ENCODE results near the gene HTR3D.
"Not testable (repeated sequence)": the region's sequence is repeated elsewhere in the genome, so short reads cannot be mapped to it uniquely, and the experiment has no call there.

The HTR3D gene

DNA sequence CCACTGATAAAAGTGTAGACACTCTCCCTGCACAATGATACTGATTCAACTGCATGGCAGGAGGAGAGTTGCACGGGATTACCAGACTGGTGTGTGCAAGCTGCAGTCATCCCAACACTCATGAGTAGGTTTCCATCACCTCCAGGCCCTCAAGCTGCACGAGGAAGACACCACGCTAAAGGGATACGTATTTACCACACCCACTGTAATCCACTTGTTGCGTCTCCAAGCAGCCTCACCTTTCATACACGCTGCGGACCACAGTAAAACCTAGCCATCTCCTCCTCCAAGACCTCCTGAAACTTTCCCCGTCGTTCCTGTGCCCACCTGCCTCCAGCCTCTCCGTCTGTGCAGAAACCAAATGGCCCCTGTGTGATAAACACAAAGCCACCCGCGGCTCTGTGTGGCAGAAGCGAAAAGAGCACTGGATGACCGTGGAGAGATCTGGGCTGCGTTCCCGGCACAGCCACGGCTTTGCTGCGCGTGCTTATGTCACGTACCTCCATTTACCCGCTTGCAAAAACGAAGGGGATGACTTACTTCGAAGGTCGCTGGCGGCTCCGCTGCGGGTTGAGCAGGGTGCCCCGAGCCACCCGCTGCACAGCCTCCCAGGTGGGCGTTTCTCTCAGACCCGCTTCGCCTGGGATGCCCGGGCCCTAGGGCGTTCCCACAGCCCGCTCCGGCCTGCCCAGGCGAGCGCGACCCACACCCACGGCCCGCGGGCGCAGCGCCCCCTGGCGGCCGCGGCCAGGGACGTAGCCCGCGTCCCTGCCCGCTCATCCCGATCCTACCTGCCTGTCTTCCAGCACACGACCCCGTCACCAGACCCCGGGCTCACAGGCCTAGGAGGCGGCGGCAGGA is 14.5 kb upstream of the HTR3D start:
- Histone ChIP-seq H3K9me3 (no peaks in the 10 kb centered on the region), H3K4me1 (peaks cover 0 to 16% (median 10%) of the 10 kb centered on the region in 4 donors), H3K4me3 (peak overlapping the region; percentile 85 to 100), H3K36me3 (peaks cover 5 to 18% (median 14%) of the 10 kb centered on the region in 3 donors), H3K27me3 (no peaks in the 10 kb centered on the region), H3K27ac (peak overlapping the region; percentile 70 to 78)
- intact Hi-C loops (cut with DNase I; ENCODE audit: low total_unique reads): loop anchor here (5.0 to 10.0 kb wide), 2 partner anchors 120 to 228 kb away; partner anchors contain the start of genes ALG3, EEF1AKMT4 and EIF2B5
- TF ChIP-seq, protein P1, sequence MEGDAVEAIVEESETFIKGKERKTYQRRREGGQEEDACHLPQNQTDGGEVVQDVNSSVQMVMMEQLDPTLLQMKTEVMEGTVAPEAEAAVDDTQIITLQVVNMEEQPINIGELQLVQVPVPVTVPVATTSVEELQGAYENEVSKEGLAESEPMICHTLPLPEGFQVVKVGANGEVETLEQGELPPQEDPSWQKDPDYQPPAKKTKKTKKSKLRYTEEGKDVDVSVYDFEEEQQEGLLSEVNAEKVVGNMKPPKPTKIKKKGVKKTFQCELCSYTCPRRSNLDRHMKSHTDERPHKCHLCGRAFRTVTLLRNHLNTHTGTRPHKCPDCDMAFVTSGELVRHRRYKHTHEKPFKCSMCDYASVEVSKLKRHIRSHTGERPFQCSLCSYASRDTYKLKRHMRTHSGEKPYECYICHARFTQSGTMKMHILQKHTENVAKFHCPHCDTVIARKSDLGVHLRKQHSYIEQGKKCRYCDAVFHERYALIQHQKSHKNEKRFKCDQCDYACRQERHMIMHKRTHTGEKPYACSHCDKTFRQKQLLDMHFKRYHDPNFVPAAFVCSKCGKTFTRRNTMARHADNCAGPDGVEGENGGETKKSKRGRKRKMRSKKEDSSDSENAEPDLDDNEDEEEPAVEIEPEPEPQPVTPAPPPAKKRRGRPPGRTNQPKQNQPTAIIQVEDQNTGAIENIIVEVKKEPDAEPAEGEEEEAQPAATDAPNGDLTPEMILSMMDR (IDR thresholded peaks at IDR 0.05): peak; percentile 90 to 95
- peak; percentile 32 to 73 for DNase-seq

DNA sequence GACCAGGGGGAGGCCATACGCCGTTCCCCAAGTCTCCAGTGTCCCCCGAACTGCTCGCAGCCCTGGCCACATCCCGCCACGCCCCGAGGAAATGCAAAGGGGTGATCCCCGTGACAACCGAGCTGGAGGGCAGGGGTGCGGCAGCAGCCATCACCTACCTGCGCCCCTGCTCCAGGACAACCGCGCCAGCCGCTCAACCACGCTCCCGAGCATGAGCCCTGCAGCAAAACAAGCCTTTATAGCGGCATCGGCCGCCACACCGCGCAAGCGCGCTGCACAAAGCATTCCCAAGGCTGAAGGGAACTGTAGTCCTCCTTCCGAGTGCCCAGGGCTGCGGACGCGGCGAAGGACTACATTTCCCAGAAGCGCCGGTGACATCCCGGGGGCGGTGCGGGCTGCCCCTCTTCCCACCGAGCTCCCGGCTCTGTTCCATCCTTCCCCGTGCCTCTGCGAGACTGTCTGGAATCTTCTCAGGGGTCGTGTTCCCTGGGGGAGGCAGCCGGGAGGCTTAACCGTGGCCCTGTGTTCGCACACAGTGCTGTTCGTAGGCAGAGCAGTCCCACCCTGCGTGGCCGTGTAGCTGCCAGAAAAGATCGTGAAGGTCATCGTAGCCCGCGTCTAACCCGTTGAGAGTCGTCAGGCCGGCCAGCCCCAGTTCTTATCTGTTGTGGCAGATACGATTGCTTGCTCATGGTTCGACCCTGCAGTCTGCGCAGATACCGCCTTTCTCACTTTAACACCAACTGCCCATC is 13.7 kb upstream of the HTR3D start, which contains the start of gene ABCC5:
Gene ABCC5 (minus strand): TSS at position 213 of the 752 bp plus-strand sequence. CDS start 3,492 bp downstream, outside the sequence.
- intact Hi-C loops (cut with DNase I; ENCODE audit: low total_unique reads): loop anchor here (5.0 to 10.0 kb wide), 2 partner anchors 119 to 227 kb away; partner anchors contain the start of genes ALG3, EEF1AKMT4 and EIF2B5
- peak; percentile 89 to 95 for DNase-seq
- Histone ChIP-seq H3K27me3 (no peaks in the 10 kb centered on the region), H3K4me1 (peaks cover 0 to 16% (median 10%) of the 10 kb centered on the region in 4 donors), H3K9me3 (no peaks in the 10 kb centered on the region), H3K36me3 (peaks cover 5 to 11% (median 11%) of the 10 kb centered on the region in 3 donors), H3K4me3 (peak within 1 kb of the TSS; percentile 85 to 100), H3K27ac (peak within 1 kb of the TSS; percentile 70 to 78)
- TF ChIP-seq, protein P1 (IDR thresholded peaks at IDR 0.05): peak in 1 of 2 experiments; percentile 22

DNA sequence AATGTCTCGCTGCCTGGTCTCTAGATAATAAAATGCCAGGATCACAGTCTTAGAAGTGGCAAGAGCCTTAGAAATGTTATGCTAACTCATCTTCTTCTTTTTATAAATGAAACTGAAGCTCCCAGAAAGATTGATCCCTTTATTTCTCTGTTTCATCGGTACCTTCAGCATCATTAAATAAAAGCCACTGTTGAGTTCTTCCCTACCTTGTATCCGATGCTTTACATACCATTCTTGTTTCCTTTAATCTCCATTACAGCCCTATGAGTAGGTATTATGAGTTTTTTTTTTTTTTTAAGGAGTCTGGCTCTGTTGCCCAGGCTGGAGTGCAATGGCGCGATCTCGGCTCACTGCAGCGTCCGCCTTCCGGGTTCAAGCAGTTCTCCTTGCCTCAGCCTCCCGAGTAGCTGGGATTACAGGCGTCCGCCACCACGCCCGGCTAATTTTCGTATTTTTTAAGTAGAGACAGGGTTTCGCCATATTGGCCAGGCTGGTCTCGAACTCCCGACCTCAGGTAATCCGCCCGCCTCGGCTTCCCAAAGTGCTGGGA is 13.0 kb upstream of the HTR3D start:
- TF ChIP-seq, protein P1 (IDR thresholded peaks at IDR 0.05): no peak
- Histone ChIP-seq H3K9me3 (no peaks in the 10 kb centered on the region), H3K27ac (peak overlapping the region; percentile 70 to 78), H3K4me3 (peak overlapping the region; percentile 85 to 100), H3K36me3 (peaks cover 5 to 6% (median 6%) of the 10 kb centered on the region in 3 donors), H3K4me1 (peaks cover 0 to 16% (median 10%) of the 10 kb centered on the region in 4 donors), H3K27me3 (no peaks in the 10 kb centered on the region)
- intact Hi-C loops (cut with DNase I; ENCODE audit: low total_unique reads): loop anchor here (5.0 to 10.0 kb wide), 2 partner anchors 119 to 226 kb away; partner anchors contain the start of genes ALG3, EEF1AKMT4 and EIF2B5
- no peak for DNase-seq

DNA sequence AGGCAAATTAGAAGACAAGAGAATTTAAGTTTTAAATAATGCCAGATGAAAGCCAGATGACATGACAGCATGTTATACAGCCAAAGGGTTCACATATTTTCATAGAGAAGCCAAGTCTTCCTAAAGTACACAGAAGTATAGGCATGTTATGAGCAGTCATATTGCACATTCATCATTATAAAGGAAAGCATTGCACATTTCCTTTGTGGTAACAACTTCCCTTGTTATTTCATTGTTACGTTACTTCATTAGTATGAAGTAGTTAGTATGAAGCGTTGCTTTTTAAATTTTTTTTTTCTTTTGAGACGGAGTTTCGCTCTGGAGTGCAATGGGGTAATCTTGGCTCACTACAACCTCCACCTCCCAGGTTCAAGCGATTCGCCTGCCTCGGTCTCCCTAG is 9.2 kb upstream of the HTR3D start:
- TF ChIP-seq, protein P1 (IDR thresholded peaks at IDR 0.05): no peak
- no peak for DNase-seq
- Histone ChIP-seq H3K4me3 (no peak overlapping the region), H3K27ac (no peak overlapping the region), H3K9me3 (no peaks in the 10 kb centered on the region), H3K36me3 (no peaks in the 10 kb centered on the region), H3K4me1 (peaks cover 0 to 7% (median 0%) of the 10 kb centered on the region in 4 donors), H3K27me3 (no peaks in the 10 kb centered on the region)
- intact Hi-C loops (cut with DNase I; ENCODE audit: low total_unique reads): no loop called here

DNA sequence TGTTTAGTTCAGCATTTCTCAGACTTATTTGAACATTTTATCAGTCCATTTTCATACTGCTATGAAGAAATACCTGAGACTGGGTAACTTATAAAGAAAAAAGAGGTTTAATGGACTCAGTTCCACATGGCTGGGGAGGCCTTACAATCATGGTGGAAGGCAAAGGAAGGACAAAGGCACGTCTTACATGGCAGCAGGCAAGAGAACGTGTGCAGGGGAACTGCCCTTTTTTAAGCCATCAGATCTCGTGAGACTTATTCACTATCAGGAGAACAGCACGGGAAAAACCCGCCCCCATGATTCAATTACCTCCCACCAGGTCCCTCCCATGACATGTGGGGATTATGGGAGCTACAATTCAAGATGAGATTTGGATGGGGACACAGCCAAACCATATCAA is 6.3 kb upstream of the HTR3D start:
- H3K4me3 ChIP-seq; H3K4me1 ChIP-seq; H3K9me3 ChIP-seq; H3K27me3 ChIP-seq; intact Hi-C loops (cut with DNase I; ENCODE audit: low total_unique reads); DNase-seq; H3K36me3 ChIP-seq; H3K27ac ChIP-seq: not testable (repeated sequence)

DNA sequence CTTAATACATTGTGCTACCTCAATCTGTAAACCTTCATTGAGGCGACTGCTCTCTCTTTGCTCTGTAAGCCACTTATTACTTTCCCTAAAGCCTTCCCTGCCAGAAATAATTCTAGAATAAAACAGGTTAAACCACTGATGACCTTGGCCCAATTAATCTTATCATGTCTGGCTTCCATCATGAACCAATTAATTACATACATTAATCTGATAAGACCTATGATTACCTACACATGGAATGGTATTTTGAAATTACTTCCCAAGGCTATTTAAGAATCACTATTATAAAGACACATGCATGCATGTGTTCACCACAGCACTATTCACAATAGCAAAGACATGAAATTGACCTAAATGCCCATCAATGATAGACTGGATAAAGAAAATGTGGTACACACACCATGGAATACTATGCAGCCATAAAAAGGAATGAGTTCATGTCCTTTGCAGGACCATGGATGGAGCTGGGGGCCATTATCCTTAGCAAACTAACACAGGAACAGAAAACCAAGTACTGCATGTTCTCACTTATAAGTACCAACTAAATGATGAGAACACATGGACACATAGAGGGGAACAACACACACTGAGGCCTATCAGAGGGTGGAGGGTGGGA is 3.2 kb upstream of the HTR3D start:
- H3K27me3 ChIP-seq; H3K9me3 ChIP-seq; H3K4me3 ChIP-seq; intact Hi-C loops (cut with DNase I; ENCODE audit: low total_unique reads); H3K4me1 ChIP-seq; H3K27ac ChIP-seq; H3K36me3 ChIP-seq; DNase-seq: not testable (repeated sequence)

Data from tibial artery (tissue), 4 donors.